DMS53 (cell line): ENCODE results near the gene ADCK1.
"Not testable (repeated sequence)": the region's sequence is repeated elsewhere in the genome, so short reads cannot be mapped to it uniquely, and the experiment has no call there.

Experiments used
- DNase-seq: peaks from one replicate; lab custom pipeline; 2025; lab: John Stamatoyannopoulos, UW

ADCK1 gene

GRCh38 chr14:77865455-77865854 lies 65.5 kb downstream of the ADCK1 start:
- DNase-seq = no peak

DNA sequence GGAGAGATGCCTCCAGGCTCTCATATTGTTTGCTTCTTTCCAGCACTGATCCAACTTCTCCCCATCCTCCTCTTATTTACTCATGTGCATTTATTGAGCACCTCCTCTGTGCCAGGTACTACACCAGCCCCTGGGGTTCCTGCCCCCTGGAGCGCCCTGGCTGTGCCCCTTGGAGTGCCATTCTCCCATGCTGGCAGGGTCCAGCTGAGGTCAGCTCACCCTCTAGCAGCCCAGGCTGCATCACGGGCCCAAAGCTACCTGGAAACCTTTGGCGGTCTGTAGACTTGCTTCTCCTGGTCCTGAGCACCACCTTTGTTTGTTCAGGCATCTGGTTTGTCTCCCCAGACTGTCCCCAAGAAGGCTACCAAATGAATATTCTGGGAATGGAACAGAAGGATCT lies 67.0 kb downstream of the ADCK1 start:
- DNase-seq = no peak

DNA sequence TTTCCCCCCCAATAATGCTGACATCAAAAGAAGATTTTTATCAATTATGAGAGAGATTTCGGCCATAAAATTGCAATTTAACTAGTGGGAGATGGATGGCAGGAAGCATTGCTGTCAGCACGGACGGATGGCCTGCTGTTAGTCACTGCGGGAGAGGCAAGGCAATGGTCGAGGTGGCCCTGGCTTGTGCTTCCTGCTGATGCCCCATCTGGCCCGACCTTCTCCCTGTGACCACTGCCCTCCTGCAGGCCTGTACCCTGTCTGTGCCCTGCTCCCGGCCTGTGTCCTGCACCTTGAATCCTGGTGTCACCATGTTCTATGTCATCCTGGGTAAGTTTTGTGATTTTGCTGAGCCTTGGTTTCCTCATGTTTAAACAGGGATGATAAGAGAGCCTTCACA lies 67.6 kb downstream of the ADCK1 start:
- no peak for DNase-seq

DNA sequence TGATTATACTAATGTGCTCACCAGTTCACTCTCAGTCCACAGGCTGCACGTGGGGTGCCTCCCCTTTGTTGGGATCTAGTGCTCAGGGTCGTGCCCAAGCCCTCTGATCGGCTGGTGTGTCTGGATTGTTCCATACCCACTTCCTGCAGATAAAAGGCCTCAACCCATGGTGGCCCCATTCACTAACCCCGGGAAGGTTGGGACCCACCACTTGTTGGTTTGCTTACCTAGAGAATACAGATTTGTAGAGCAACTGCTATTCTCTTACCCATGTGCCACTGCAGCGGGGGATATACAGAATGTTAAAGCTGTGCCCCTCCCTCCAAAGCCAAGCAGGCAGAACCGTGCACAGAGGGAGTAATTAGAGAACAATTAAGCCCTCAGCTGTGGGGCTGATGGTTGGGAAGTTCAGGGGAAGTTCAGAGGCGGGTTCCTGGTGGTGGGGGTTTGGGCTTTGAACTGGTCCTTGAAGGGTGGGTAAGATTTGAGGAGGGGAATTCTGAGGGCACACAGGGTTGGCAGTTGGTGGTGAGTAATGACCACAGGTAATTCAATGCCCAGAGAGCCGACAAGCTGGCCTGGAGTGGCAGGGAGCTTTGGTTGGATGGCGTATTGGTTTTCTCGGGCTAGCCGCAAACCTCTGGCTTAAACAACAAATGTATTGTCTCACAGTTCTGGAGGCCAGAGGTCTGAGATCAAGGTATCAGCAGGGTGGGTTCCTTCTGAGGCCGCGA lies 68.8 kb downstream of the ADCK1 start:
- DNase-seq = no peak

- no peak for DNase-seq
Observed at GRCh38 chr14:77869340-77869739, 69.4 kb downstream of the ADCK1 start.

GRCh38 chr14:77870646-77871045 lies 70.7 kb downstream of the ADCK1 start:
- no peak for DNase-seq

GRCh38 chr14:77872152-77872551 lies 72.2 kb downstream of the ADCK1 start:
- DNase-seq = no peak

DNA sequence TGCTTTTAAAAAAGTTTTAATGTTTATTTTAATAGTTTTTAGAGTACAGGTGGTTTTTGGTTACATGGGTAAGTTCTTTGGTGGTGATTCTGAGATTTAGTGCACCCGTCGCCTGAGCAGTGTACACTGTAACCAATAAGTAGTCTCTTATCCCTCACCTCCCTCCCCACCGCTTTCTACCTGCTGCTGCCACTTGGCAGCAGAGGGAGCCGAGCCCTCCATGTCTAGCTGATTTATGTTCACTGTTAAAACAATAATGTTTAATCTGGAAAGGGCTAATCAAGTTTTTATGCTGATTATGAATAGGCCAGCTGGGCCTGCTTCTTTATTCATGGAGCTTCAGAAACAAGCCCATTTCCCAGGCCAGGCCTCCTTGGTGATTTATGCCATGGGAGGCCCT lies 73.1 kb downstream of the ADCK1 start:
- DNase-seq = no peak

GRCh38 chr14:77878783-77879182 lies 78.9 kb downstream of the ADCK1 start:
- DNase-seq = no peak

GRCh38 chr14:77880056-77880455 lies 80.1 kb downstream of the ADCK1 start:
- DNase-seq = no peak

GRCh38 chr14:77882098-77882497 lies 82.2 kb downstream of the ADCK1 start:
- DNase-seq = peak; percentile 83

- no peak for DNase-seq
Observed at GRCh38 chr14:77882636-77883035, 82.7 kb downstream of the ADCK1 start.

DNA sequence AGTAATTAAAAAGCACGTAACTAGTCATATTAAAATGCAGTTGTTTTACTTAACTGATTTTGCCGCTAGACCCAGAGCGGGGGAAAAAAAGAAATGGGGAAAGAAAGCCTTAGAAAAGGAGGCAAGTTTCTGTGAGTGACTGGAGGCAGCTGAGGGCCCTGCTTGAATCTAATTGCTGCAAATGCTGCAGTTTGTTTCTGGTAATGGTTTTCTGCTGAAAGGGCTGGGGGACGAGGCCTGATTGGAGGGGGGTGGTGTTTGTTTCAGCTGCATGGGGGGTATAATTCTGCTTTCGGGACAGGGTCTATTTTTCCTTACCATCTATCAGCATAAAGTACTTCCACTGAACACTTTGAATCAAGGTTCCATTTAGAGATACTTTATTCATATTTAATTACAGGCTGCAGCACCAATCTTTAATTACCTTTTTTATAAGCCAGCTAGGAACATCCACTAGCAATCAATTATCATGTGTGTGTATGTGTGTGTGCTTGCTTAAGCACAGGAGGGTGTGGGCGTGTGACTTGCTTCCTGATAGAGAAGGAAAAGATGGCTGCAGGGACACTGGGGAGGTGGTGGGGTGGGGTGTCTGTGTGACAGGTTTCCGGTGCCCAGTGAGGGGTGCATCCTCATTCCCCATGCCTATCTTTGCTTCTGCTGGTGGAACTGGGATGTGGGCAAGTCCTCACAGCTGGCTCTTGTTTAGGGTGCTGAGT lies 83.4 kb downstream of the ADCK1 start:
- DNase-seq = no peak

DNA sequence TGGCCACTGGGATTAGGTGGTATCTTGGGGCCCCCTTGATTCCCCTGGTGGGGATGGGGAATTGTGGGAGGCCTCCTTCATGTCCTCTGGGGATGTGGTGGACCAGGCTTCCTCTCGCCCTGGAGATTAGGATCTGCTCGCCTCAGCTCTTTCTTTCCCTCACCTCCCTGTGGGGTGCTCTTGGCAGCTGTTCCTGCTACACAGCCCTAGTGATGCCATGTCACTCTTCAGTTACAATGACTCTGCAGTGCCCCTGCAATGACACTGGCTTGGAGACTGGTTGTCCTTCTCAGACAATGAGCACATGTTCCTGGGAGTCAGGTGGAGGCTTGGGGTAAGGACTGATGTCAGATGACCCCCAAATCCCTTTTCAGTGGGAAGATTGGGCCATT lies 83.9 kb downstream of the ADCK1 start:
- no peak for DNase-seq

DNA sequence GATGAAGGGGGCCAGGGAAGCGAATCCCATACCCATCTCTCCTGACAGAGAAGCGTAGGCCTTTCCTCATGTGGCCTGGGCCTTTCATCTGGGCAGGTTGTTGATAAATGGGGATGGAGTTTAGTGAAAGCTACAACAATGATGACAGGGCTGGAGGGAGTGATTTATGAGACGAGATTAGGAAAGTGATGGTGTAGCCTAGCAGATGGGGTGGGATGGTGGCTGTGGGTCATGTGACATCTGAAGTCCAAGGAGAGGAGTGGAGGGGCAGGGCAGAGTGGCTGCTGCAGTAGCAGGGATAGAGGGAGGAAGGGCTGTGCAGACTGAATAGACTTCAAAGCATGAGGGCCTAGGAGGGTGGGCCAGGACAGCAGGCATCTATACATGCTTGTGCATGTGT lies 85.5 kb downstream of the ADCK1 start:
- DNase-seq = no peak

DNA sequence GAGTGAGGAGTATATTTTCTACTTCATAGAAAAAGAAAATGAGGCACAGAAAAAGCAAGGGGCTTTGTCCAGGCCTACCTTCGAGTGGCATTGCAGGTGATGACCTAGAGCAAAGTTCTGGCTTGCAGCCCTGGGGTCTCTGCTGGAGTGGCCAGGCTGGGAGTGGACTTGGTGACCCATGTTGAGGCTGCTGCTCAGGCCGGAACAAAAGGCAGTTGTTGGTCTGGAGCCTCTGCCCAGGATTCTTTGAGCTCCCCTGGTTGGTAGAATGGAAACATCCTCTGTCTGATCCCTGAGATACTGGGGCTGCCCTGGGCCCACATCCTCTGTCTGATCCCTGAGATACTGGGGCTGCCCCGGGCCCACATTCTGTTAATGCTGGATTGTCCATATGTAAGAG lies 86.1 kb downstream of the ADCK1 start:
- no peak for DNase-seq

GRCh38 chr14:77888903-77889302 lies 89.0 kb downstream of the ADCK1 start:
- not testable (repeated sequence) for DNase-seq

GRCh38 chr14:77889971-77890442 lies 90.1 kb downstream of the ADCK1 start:
- no peak for DNase-seq

DNA sequence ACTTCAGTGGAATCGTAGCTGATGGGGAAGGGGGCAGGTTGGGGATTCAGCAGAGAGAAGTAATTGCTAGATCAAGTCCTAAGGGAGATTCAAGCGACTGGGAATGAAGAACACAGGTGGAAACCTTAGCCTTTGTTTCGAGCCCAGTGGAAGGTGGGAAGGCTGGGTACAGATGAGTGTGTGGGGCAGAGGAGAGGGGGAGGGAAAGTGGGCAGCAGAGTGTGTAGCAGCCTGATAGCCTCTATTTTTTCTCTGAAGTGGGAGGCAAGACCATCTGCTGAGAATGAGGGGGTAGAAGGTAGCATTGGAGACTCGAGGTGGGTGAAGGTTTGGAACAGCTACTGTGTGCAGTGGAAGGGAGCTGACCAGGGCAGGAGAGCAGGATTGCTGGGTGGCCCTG lies 91.0 kb downstream of the ADCK1 start:
- DNase-seq = no peak

- peak; percentile 20 for DNase-seq
Observed at GRCh38 chr14:77892381-77892871, 92.5 kb downstream of the ADCK1 start.

DNA sequence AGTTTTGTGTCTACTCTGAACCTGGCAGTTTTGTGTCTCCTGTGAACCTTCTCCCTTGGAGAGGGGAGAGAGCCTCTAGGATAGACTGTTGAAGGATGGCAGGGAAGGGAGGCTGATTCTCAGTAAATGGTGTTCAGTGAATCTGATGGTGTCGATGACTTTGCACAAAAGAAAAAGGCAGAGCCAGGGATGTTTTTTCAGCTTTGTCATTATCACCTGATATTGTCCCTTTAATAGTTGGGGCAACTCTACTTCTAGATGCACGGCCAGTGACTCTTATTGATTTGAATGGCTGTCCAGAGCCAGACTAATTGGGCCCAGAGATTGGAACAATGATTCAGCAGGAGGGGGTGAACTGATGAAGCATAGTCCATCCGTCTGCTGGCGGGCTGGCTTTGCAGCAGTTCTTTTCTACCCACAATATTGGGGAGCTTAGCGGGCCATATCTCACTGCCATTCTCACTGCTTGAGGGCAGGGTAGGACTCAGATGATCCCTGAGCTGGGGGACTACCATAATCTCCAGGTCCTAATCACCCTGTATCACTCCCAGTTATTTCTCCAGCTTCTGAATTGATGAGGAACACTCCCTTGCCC lies 93.1 kb downstream of the ADCK1 start:
- no peak for DNase-seq

- no peak for DNase-seq
Observed at GRCh38 chr14:77897374-77897773, 97.5 kb downstream of the ADCK1 start.

DNA sequence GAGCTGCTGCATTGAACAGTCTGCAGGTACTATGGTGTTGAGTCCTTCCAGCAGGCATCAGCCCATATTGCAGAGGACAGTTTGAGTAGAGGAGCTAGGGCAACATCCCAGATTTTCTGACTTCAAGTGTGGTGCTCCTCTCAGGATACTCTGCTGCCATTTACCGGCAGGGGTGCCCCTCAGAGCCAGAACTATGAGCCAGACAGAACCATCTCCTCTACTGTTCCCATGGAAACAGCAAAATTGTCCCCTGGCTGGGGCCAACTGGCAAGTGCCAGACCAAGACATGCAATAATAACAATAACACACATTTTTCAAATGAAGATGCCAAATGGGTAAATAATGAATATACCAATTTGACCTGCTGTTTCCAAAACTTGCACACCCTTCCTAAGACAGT lies 102.9 kb downstream of the ADCK1 start:
- no peak for DNase-seq
